ENCODE data around the gene TRIM10. TPM values are rescaled to one million over a fixed set of nuclear protein-coding genes. Genes with fewer than 3 reads are reported as not detected.

The TRIM10 gene
- total RNA-seq, 4 donors from 2014 or later = 0.08 TPM; not detected in 3

- H3K9me3 ChIP-seq = no peaks in the 10 kb centered on the region
- no peaks in the 10 kb centered on the region for H3K4me1 ChIP-seq
- no peak overlapping the region for H3K4me3 ChIP-seq
- H3K27me3 ChIP-seq = no peaks in the 10 kb centered on the region
- no peak for ATAC-seq
- no peak for TF ChIP-seq POLR2AphosphoS5 (IDR thresholded peaks at IDR 0.05)
- TF ChIP-seq EP300 (IDR thresholded peaks at IDR 0.05) = no peak
- TF ChIP-seq POLR2A (IDR thresholded peaks at IDR 0.05) = no peak
- TF ChIP-seq CTCF (IDR thresholded peaks at IDR 0.05) = no peak
- H3K36me3 ChIP-seq = peaks cover under 1 to 64% of the 10 kb centered on the region in 2 donors
- no peak overlapping the region for H3K27ac ChIP-seq
- 75 to 77% methylated on average over 5 to 7 of the region's 20 CpGs for WGBS, 2 donors (ENCODE audit: low coverage in 1 of 2)
These were observed 25.0 kb upstream of the TRIM10 start for GRCh38 chr6:30185846-30186484.

GRCh38 chr6:30184417-30185031, 23.5 kb upstream of the TRIM10 start:
- Histone ChIP-seq H3K4me1 (no peaks in the 10 kb centered on the region), H3K4me3 (no peak overlapping the region), H3K9me3 (no peaks in the 10 kb centered on the region), H3K27ac (no peak overlapping the region), H3K27me3 (no peaks in the 10 kb centered on the region), H3K36me3 (peaks cover 0 to 50% of the 10 kb centered on the region in 2 donors)
- ATAC-seq = no peak
- 83 to 85% methylated on average over 1 to 4 of the region's 5 CpGs for WGBS, 2 donors (ENCODE audit: low coverage in 1 of 2)
- TF ChIP-seq EP300 (IDR thresholded peaks at IDR 0.05) = no peak
- no peak for TF ChIP-seq POLR2A (IDR thresholded peaks at IDR 0.05)

GRCh38 chr6:30180145-30180544, 19.1 kb upstream of the TRIM10 start:
- ATAC-seq = no peak
- Histone ChIP-seq H3K9me3 (no peaks in the 10 kb centered on the region), H3K4me3 (no peak overlapping the region), H3K27ac (no peak overlapping the region), H3K4me1 (no peaks in the 10 kb centered on the region), H3K36me3 (peaks cover 0 to 10% of the 10 kb centered on the region in 2 donors), H3K27me3 (peaks cover 32% of the 10 kb centered on the region)
- 94% methylated on average over 1 of the region's 1 CpG; no CpG with 5 or more reads in 1 of the 2 donors for WGBS, 2 donors (ENCODE audit: low coverage in 1 of 2)
- TF ChIP-seq CTCF (IDR thresholded peaks at IDR 0.05) (no peak), POLR2AphosphoS5 (IDR thresholded peaks at IDR 0.05) (no peak), EP300 (IDR thresholded peaks at IDR 0.05) (no peak), POLR2A (IDR thresholded peaks at IDR 0.05) (no peak)

- Histone ChIP-seq H3K4me1 (no peaks in the 10 kb centered on the region), H3K27ac (no peak overlapping the region), H3K27me3 (peaks cover 43% of the 10 kb centered on the region), H3K4me3 (no peak overlapping the region), H3K9me3 (no peaks in the 10 kb centered on the region), H3K36me3 (no peaks in the 10 kb centered on the region)
- no peak for ATAC-seq
- no peak for TF ChIP-seq EP300 (IDR thresholded peaks at IDR 0.05)
- TF ChIP-seq CTCF (IDR thresholded peaks at IDR 0.05) = no peak
- no peak for TF ChIP-seq POLR2A (IDR thresholded peaks at IDR 0.05)
- no peak for TF ChIP-seq POLR2AphosphoS5 (IDR thresholded peaks at IDR 0.05)
- WGBS, 2 donors (ENCODE audit: low coverage in 1 of 2) = 35 to 92% methylated on average over 1 of the region's 1 CpG
These were observed 17.8 kb upstream of the TRIM10 start for GRCh38 chr6:30178837-30179236.

GRCh38 chr6:30175765-30176164, 14.8 kb upstream of the TRIM10 start:
- Histone ChIP-seq H3K9me3 (no peaks in the 10 kb centered on the region), H3K27me3 (peaks cover 73% of the 10 kb centered on the region), H3K4me1 (peaks cover 0 to 9% (median 7%) of the 10 kb centered on the region in 3 donors), H3K36me3 (no peaks in the 10 kb centered on the region), H3K4me3 (no peak overlapping the region), H3K27ac (no peak overlapping the region)
- 40 to 83% methylated on average over 1 to 2 of the region's 2 CpGs for WGBS, 2 donors (ENCODE audit: low coverage in 1 of 2)
- TF ChIP-seq CTCF (IDR thresholded peaks at IDR 0.05) (no peak), POLR2AphosphoS5 (IDR thresholded peaks at IDR 0.05) (no peak), EP300 (IDR thresholded peaks at IDR 0.05) (no peak), POLR2A (IDR thresholded peaks at IDR 0.05) (no peak)
- ATAC-seq = no peak

Data from gastroesophageal sphincter (tissue), 4 donors.